ENCODE measurements around the gene ABI2.

GRCh38 chr2:203431391-203432185, 103.4 kb downstream of the ABI2 start:
- TF ChIP-seq CTCF (IDR thresholded peaks at IDR 0.05) (no peak), POLR2AphosphoS5 (IDR thresholded peaks at IDR 0.05; ENCODE audit: low read depth, low read length) (no peak), TCF7L2 (IDR thresholded peaks at IDR 0.05; ENCODE audit: low read depth, low read length) (no peak), REST (IDR thresholded peaks at IDR 0.05; ENCODE audit: insufficient read depth in 1 of 2, low read depth in 2 of 2, low read length in 1 of 2) (no peak)
